ENCODE measurements around the gene ZNF341. TPM values are rescaled to one million over a fixed set of nuclear protein-coding genes. Genes with fewer than 3 reads are reported as not detected.

Gene ZNF341
- total and polyA plus RNA-seq, 2 of the 8 experiments (the other 6 are each of a cell fraction or from before 2014, with no cell fraction given) = 5.8 to 6.4 TPM

- H3K9me3 ChIP-seq (ENCODE audit: insufficient read depth in 2 of 2, low read depth in 1 of 2, low read length in 1 of 2) = no peaks in the 10 kb centered on the region
- no peak overlapping the region for H2BK20ac ChIP-seq (ENCODE audit: low read length)
- no peak overlapping the region for H3K4ac ChIP-seq (replicated peaks; ENCODE audit: insufficient read length, low read depth, low read length)
- no peaks in the 10 kb centered on the region; a peak in 2 of 8 replicates for H3K36me3 ChIP-seq (ENCODE audit: control insufficient read depth in 2 of 4, insufficient read depth in 4 of 4, low read length in 3 of 4)
- no peak overlapping the region for H4K8ac ChIP-seq (ENCODE audit: extremely low read depth, insufficient read depth, low read length)
- H4K20me1 ChIP-seq (replicated peaks in 1 of 2; ENCODE audit: control insufficient read depth in 1 of 2, insufficient read depth in 2 of 2, low read length in 2 of 2) = peaks cover 0 to 2% of the 10 kb centered on the region in 2 experiments
- no peak overlapping the region for H3K56ac ChIP-seq (replicated peaks; ENCODE audit: insufficient read length, low read depth, low read length)
- H2BK120ac ChIP-seq (replicated peaks; ENCODE audit: low read depth, low read length) = no peak overlapping the region
- H3K18ac ChIP-seq (ENCODE audit: extremely low read depth, low read length) = no peak overlapping the region
- no peak overlapping the region for H3K27ac ChIP-seq (ENCODE audit: low read depth, low read length)
- ChIA-PET POLR2A (ENCODE audit: partially characterized antibody) (no interaction called here), CTCF (ENCODE audit: partially characterized antibody) (no interaction called here)
- TF ChIP-seq, protein P1, sequence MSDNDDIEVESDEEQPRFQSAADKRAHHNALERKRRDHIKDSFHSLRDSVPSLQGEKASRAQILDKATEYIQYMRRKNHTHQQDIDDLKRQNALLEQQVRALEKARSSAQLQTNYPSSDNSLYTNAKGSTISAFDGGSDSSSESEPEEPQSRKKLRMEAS (IDR thresholded peaks at IDR 0.05) = no peak
- TF ChIP-seq YY1 (IDR thresholded peaks at IDR 0.05; ENCODE audit: low read depth, low read length) = no peak
- TF ChIP-seq MAFK (IDR thresholded peaks at IDR 0.05; ENCODE audit: low read depth, low read length) = no peak
- TF ChIP-seq CBX8 (IDR thresholded peaks at IDR 0.05; ENCODE audit: borderline replicate concordance, low read depth, low read length) = no peak
- TF ChIP-seq RBBP5 (IDR thresholded peaks at IDR 0.05; ENCODE audit: borderline replicate concordance, low read depth, low read length) = no peak
- no peak for TF ChIP-seq HDAC2 (IDR thresholded peaks at IDR 0.05; ENCODE audit: borderline replicate concordance in 1 of 2, low read depth in 2 of 2, low read length in 2 of 2)
- TF ChIP-seq POLR2A (IDR thresholded peaks at IDR 0.05; ENCODE audit: control extremely low read depth in 1 of 2, low read depth in 2 of 2, low read length in 2 of 2) = no peak
- no peak for TF ChIP-seq SP4 (IDR thresholded peaks at IDR 0.05; ENCODE audit: low read length)
- TF ChIP-seq BRCA1 (IDR thresholded peaks at IDR 0.05; ENCODE audit: low read depth, low read length) = no peak
- TF ChIP-seq BCL11A (IDR thresholded peaks at IDR 0.05; ENCODE audit: low read depth in 2 of 2, low read length in 2 of 2) = no peak
- no peak for TF ChIP-seq ZNF274 (IDR thresholded peaks at IDR 0.05; ENCODE audit: borderline replicate concordance, extremely low read depth, low read length)
- no peak for TF ChIP-seq CREB1 (IDR thresholded peaks at IDR 0.05)
- no peak for TF ChIP-seq JUN (IDR thresholded peaks at IDR 0.05; ENCODE audit: low read depth, low read length)
- H3K79me1 ChIP-seq (ENCODE audit: low read depth, low read length) = no peaks in the 10 kb centered on the region
- H3K23me2 ChIP-seq (ENCODE audit: low read depth, low read length) = no peaks in the 10 kb centered on the region
- no peak for DNase-seq (ENCODE audit: low read depth in 1 of 2, low spot score in 2 of 2)
- no peak overlapping the region for H2AK5ac ChIP-seq (ENCODE audit: low read depth, low read length)
- no peak overlapping the region for H3K9ac ChIP-seq (replicated peaks in 1 of 4; ENCODE audit: extremely low read depth in 1 of 4, low read depth in 3 of 4, low read length in 3 of 4)
- no peak for FAIRE-seq
- H4K5ac ChIP-seq (ENCODE audit: insufficient read length, low read depth, low read length) = no peak overlapping the region
- H2BK12ac ChIP-seq (ENCODE audit: low read depth, low read length) = no peak overlapping the region
- no peak overlapping the region for H3K23ac ChIP-seq (ENCODE audit: insufficient read length)
- H2BK5ac ChIP-seq (ENCODE audit: low read depth, low read length) = no peak overlapping the region
- no peak overlapping the region for H3K4me3 ChIP-seq (ENCODE audit: extremely low read depth in 1 of 4, insufficient read depth in 2 of 4, low read depth in 3 of 4, low read length in 4 of 4)
- 94% methylated on average over 2 of the region's 2 CpGs; no CpG with 5 or more reads in 1 of the 2 experiments for WGBS, 2 experiments (ENCODE audit: extremely low coverage in 1 of 2, insufficient coverage in 1 of 2, insufficient read length in 1 of 2, insufficient replicate concordance in 2 of 2, low coverage in 1 of 2, low lambda C conversion rate in 2 of 2, missing lambda C conversion rate in 1 of 2)
- H4K91ac ChIP-seq (replicated peaks; ENCODE audit: insufficient read length, low read length) = no peak overlapping the region
- H3K27me3 ChIP-seq (replicated peaks in 1 of 4; ENCODE audit: control insufficient read depth in 3 of 4, extremely low read depth in 1 of 4, insufficient read depth in 3 of 4, low read length in 3 of 4) = no peaks in the 10 kb centered on the region
- H2AFZ ChIP-seq (ENCODE audit: low read length) = no peak overlapping the region
- H3K79me2 ChIP-seq (ENCODE audit: control insufficient read depth in 1 of 2, insufficient read depth in 2 of 2, low read length in 2 of 2) = no peaks in the 10 kb centered on the region
- H3K14ac ChIP-seq (ENCODE audit: insufficient read length) = no peak overlapping the region
- H3K4me2 ChIP-seq (ENCODE audit: insufficient read depth in 1 of 2, low read depth in 2 of 2, low read length in 2 of 2) = no peak overlapping the region
- H2BK15ac ChIP-seq (ENCODE audit: low read length) = no peak overlapping the region
- H3K4me1 ChIP-seq (replicated peaks in 1 of 4; ENCODE audit: control insufficient read depth in 3 of 4, insufficient read depth in 4 of 4, low read length in 3 of 4) = no peaks in the 10 kb centered on the region
These were observed 33.3 kb downstream of the ZNF341 start for GRCh38 chr20:33765099-33765498.

All from H1 (cell line).